HCEC 1CT (cell line): ENCODE measurements around the gene SYCP2.

ENCODE experiments used
- DNase-seq: peaks from one replicate; pipeline ENCODE4 v3.0.0-alpha.2; 2017

SYCP2 gene

GRCh38 chr20:59821201-59821600 is 112.2 kb downstream of the SYCP2 start:
- no peak for DNase-seq

- DNase-seq, result no peak
Observed at GRCh38 chr20:59820204-59821041, 113.0 kb downstream of the SYCP2 start.

GRCh38 chr20:59819496-59820203 is 113.8 kb downstream of the SYCP2 start:
- DNase-seq, result no peak

GRCh38 chr20:59818911-59819310 is 114.5 kb downstream of the SYCP2 start:
- DNase-seq, result no peak

GRCh38 chr20:59817846-59818615 is 115.4 kb downstream of the SYCP2 start:
- DNase-seq, result no peak

- no peak for DNase-seq
Observed at GRCh38 chr20:59817406-59817805, 116.0 kb downstream of the SYCP2 start.

- no peak for DNase-seq
Observed at GRCh38 chr20:59816146-59816738, 117.2 kb downstream of the SYCP2 start.

- DNase-seq, result no peak
Observed at GRCh38 chr20:59814840-59815340, 118.5 kb downstream of the SYCP2 start.

GRCh38 chr20:59813948-59814839 is 119.2 kb downstream of the SYCP2 start:
- no peak for DNase-seq
